GM20431 (cell line): Measurements from ENCODE around the gene TEX29.

Experiments
- in situ Hi-C: fragments of 300-500 bp; cut with MseI, MboI; formaldehyde crosslinking; loops from one replicate; pipeline ENCODE4 v1.15.0; 2020; ENCODE audit warnings: low sequenced_read_pairs; ENCODE audit not compliant: unreplicated experiment

TEX29 gene

DNA sequence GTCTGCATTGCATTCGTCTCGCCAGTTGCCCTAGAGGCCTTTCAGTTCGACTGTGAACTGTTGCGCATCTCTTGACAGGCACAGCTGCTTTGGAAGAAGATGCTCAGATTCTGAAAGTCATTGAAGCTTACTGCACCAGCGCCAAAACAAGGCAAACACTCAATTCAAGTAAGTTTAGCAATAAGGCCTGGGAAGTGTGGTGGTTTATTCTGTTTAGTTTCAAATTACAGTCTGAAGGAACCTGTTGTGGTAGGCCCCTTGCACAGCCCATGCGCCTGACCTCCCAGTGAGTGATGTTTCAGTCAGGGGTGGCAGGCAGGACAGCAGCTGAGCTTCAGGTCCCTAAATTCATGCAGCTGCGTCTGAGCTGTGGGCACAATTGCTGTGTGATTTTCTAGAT is 32.2 kb upstream of the TEX29 start:
- in situ Hi-C loops = no loop called here

DNA sequence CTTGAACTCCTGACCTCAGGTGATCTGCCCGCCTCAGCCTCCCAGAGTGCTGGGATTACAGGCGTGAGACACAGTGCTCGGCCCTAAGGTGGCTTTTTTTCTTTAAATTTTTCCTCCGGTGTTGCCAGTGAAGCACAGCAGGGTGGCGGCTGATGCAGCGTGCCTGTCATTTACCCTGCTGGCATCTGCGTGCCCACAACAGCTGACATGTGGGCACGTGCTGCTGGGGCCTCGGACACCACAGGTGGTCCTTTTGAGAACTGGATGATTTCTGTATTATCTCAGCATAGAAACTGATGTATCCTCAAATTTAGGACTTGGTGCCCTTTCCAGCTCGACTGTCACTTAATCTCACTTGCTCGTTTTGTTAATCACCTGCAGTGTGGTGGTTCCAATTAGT is 31.2 kb upstream of the TEX29 start:
- in situ Hi-C loops = no loop called here

DNA sequence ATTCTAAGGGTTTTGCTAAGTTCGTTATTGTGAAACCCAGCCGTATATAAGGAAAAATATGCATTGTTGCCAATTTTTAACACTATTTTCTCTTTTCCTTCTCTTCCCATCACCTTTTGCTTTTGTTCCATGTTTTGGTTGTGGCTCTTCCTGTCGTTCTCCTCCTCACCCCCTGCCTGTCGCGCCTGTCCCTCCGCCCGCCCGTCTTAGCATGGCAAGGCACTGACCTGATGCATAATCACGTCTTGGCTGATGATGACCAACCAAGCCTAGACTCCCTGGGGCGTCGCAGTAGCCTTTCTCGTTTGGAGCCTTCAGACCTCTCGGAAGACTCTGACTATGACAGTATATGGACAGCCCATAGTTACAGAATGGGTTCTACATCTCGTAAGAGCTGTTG is 28.5 kb upstream of the TEX29 start:
- in situ Hi-C loops = no loop called here

DNA sequence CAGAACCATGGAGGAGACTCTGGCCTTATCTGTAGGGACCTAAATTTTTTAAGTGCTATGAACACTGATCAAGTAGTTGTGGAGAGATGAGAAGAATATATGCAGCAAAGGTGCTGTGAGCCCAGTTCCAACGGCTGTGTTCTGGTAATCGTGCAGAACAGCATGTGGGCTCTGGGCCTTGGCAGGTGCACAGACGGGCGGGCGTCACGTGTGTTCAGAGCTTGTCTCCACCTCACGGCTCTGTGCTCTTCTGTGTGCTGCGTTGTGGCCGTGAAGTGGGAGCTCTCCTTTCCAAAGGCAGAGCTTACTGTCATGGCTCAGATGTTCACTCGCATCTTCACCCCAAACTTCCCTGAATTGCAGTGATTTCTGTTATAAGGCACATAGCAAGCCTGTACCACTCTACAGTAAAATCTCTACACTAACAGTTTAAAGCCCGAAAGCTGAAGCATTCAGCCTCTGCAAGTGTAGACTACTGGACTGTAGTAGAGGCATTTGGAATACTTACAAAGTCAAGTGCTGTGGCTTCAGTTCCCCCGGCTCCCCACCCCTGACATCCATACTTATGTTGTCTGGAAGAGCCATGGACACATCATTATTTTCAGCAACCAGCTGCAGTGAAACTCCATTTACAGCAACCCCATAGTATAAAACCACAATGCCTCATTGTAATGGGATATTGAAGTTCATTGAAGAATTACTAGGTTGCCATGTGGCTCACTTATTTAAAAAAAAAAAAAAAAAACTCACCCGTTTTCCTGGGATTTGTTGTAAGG is 27.5 kb upstream of the TEX29 start:
- in situ Hi-C loops = no loop called here

DNA sequence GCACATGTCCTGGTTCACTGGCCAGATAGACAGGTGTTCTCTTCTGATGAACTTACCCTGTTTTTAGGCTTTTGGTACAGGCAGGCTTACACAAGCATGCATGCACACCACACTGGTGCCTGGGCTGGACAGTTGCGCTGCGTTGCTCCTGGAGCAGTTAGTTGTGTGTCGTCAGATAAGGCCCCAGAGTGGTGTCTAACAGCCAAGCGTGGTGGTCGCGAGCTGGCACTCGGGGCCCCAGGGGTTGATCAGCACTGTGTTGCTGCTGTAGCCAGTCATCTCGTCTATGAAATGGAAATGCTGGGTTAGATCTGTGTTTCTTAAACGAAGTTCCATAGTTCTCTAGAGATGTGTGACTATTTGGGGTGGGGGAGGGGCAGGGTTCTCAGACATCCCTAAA is 24.6 kb upstream of the TEX29 start:
- in situ Hi-C loops = no loop called here

DNA sequence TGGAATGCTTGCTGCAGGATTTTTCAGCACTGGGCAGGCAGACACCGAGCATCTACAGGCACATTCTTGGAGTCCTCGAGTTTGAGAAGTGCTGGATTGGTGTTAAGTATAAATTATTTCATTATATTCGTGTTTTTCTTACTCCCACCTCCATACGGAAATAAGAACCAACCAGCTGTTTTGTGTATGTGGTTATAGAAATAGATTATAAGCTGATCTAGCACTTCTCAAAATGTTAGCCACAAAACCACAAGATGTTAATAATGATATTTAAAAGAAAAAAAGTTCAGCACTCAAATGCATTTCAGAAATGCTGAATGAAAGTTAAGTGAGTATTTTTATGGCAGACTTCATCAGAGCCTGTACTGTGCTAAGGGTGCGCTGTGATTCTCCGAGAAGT is 24.0 kb upstream of the TEX29 start:
- in situ Hi-C loops = no loop called here

DNA sequence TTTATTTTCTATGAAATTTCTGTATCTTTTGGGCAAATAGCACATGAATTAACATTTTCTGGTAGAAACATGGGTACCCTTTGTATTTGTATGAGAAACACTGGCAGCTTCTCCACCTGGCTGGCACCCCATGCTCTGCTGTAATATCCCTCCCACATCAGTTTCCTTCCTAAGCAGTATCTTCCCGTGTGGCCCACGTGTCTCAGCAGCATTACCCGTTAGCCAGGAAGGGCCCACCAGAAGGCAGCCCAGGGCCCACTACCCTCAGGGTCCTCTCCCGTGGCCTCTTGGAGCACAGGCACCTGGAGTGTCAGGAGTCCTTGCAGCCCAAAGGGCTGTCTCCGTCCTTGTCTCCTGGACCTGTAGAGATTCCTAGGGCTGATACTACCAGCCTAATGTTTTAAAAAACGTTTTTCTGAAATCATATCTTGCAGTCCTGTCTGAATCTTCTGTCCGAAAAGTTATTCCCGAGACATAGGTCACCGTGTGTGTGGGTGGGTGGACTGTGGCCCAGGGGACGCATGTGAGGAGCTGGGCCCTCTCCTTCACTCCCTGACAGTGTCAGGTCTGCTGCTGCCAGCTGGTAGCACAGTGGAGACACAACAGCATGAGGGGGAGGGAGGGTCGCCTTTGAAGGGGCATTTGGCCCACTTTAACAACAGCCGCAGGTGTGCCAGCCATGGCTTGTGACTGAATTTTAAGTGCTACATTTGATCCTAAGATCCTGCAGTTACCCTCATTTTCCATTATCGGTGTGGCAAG is 22.0 kb upstream of the TEX29 start:
- in situ Hi-C loops = no loop called here

DNA sequence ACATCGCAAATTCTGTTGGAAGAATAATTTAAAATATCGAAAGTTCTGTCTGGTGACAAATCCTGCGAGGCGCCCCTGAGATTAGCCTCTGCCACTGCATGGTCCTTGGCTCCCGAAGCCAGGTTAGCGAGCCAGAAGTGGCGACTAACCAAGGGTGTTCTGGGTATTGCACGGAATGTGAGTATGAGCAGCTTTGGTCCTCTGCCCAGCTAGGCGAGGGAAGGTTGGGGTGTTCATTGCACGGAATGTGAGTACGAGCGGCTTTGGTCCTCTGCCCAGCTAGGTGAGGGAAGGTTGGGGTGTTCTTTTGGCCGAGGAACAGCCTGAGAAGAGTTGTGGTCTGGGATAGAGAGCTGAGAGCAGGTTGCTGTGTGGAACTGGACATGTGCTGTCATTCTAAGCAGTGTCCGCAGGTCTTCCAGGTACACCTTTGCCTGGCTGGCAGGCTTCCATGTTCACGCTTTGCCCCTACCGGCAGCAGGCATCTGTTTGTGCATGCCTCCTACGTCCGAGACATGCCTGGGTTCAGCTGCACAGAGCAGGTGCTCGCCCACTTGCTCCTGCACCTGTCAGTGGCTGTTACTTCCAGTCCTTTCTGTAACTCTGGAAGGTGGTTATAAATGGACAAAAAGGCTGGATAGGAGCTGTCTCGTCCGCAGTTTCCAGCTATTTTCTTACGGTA is 18.3 kb upstream of the TEX29 start:
- in situ Hi-C loops = no loop called here

DNA sequence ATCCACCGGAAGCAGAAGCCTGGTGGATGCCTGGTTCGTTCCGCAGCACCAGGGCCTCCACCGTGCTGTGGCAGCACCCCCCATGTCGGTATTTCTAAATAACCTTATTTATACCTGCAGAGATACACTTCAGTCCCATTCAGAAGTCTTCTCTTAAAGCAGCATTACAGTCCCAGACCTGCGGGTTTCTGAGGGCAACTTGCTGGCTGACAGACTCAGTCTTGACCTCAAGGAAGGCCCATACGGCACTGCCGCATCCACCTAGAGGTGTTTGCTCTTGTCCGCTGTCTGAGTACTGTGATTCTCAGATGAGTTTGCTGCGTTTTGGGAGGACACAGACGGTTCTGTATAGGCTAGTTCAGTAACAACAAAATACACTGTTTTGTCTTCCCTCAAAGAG is 16.9 kb upstream of the TEX29 start:
- in situ Hi-C loops = no loop called here

DNA sequence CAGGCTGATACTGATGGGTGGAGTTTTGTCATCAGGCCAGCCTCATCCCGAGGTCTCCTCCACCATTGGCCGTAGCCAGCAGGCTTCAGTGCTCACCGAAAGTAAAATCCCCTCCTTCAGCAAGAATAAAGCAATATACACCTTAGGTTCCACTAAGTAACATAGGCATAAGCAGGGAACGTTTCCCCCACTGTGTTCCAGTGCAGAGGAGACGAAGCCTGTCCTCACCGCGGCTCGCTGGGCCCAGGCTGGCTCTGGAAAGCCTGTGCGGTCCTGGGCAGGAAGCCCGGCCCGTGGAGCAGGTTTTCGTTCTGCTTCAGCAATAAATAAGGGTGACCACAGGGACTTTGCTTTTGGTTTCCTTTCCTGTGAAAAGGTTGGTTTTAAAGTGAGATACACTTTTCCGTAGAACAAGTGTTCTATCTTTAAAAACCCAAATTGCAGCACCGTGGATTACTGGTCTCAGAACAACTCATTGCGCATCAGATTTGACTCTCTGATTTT is 16.3 kb upstream of the TEX29 start:
- in situ Hi-C loops = no loop called here

DNA sequence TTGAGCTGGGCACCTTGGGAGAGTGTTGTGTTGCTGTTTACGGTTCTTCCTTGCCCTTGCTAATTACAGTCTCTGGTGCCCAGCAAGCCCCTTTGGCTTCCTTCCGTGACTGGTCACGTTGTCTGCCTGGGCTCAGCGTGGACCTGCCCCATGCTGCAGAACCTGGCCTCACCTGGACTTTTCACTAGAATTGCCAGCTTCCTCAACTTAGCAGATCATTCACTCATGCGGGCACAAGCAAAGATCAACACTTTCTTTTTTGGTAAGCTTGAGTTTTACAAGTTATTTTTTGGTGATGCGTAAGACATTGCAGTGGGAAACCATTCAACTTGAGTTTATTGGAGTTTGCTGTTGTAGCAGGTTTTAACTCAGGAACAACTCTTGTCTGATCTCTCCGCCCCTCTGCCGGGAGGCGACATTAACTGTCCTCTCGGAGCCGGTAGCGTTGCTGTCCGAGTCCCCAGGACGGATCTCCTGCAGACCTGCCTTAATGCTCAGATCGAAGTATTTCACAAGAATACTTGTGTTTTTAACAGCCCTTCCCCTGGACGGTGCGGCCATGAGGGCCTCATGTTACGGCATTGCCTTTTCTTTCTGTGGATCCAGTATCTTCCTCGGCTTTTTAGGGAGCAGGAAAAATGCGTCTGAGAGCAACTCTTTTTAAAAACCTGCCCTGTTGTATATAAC is 15.7 kb upstream of the TEX29 start:
- in situ Hi-C loops = no loop called here

DNA sequence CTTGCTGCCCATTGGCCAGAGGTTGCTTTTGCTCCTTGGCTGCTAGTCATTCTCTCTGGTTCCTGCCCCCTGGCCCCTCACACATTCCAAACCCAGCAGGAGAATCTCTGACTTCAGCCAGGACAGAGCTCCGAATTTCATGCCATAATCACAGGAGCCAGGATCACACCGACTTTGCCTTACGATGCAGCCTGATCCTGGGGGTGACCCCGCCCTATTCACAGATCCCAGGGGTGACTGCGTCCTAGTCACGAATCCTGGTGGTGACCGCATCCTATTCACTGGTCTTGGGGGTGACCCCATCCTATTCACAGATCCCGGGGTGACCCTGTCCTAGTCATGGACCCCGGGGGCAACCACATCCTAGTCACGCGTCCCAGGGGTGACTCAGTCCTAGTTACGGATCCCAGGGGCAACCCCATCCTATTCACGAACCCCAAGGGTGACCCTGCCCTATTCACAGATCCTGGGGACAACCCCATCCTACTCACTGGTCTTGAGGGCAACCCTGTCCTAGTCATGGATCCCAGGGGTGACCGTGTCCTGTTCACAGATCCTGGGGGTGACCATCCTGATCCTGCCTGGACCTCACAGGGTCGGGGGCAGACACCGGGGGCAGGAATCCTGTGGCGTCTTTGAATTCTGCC is 7.4 kb upstream of the TEX29 start:
- in situ Hi-C loops = no loop called here

DNA sequence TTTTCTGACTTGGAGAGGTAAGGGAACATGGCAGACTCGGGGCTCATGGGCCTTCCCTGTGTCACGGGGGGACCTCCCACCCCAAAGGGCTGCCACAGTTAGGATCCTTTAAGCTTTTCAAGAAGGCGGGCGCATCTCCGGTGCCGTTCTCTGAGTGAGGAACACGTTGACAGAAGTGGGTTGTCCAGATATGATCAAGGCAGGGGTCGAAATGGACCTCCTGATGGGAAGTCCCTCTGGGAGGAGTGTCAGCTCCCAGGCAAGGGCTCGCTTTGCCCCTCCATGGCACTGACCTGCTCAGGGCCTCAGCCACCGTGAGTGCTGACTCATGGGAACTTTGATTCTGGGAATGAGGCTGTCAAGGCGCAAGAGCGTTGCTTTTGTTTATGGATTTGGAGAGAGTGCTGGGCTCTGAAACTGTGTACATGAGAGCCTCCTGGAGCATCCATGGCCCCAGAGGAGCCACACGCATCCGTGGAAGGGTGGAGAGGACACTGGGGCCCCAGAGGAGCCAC is 6.5 kb upstream of the TEX29 start:
- in situ Hi-C loops = no loop called here

DNA sequence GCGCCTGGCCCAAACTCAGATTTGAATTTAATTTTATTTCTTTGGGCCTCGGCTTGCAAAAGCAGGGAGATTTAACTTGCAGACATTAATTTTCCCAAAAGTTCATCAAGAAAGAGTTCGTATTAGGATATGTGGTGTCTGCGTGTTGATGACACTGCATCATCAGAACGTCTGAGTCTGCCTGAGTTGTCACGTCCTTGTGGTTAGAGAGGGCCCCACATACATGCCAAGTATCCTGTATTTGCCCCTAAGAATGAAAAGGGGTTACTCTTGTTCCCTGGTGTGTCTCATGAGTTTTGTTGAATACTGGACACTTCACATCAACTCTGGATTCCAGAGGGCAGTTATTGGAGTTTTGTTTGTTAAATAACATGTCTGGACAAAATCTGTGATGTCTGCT is 5.6 kb upstream of the TEX29 start:
- in situ Hi-C loops = no loop called here

DNA sequence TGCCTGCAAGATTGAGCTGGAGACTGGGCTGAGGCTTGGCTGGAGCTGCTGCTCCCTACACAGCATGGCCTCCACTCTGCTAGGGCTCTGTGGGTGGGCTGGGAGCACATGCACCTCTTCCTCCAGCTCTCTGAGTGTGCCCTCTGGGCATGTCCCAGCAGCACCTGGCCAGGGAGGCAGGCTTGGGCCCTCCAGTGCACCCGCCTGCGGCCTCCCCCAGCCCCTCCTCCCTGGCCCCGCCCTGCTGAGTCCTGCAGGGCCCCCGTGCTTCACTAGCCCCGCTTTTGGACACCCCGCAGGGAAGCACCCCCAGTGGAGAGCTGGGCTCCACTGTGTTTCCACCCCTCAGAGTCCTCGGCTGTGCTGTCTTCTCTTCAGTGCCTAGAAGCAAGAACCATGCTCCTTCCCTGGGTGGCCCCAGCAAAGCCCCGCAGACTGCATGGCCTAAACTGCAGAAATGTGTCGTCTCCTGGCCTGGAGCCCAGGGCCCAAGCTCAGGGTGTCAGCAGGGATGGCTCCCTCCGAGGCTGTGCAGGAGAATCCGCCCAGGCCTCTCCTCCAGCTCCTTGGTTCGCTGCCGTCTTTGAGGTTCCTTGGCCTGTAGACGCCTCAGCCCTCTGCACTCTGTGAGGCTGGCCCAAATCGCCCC is 5.0 kb upstream of the TEX29 start:
- in situ Hi-C loops = no loop called here

DNA sequence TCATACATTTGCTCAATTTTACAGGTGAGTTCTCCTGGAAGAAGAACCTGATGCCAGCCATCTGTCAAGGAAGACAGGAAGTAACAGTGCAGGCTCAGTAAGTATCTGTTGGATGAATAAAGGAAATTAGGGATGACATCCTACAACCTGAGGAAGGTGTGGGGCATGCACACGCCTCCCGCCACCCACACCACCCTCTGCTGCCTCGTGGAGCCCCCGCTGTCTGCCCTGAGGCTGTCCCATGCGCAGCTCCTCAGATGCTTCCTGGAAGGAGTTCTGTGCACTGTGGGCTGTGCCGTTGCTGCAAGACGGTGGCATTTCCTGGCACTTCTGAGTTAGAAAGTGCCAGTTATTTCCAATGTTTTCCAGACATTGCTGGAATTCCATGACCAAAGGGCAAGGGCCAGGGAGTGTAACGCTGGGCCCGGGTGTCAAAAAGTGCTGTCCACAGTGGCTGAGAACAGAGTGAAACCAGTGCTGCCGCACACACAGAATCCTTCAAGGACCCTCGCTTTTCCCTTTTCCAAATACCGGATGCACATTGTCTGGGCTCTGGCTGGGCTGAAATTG is 4.2 kb upstream of the TEX29 start:
- in situ Hi-C loops = no loop called here

DNA sequence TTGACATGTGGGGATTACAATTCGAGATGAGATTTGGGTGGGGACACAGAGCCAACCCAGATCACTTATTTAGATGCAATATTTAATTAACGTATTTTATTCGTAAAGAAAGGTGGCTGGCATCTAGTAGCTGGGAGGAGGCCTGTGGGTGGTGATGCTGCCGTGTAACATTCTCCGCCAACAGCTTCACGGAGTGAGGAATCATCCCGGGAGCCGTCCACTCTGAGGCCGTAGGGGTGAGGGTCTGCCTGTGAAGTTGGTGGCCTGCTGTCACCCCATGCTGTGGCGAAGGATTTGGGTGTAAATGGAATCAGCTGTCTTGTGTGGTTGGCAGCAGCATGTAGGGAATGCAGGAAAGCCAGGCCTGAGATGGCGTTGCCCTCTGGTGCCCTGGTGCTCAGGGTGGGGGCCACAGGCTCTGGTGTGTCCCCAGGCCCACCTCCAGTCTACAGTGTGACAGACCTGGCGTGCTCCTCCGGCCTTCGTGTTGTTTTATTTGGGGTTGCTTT is 3.3 kb upstream of the TEX29 start:
- in situ Hi-C loops = no loop called here

DNA sequence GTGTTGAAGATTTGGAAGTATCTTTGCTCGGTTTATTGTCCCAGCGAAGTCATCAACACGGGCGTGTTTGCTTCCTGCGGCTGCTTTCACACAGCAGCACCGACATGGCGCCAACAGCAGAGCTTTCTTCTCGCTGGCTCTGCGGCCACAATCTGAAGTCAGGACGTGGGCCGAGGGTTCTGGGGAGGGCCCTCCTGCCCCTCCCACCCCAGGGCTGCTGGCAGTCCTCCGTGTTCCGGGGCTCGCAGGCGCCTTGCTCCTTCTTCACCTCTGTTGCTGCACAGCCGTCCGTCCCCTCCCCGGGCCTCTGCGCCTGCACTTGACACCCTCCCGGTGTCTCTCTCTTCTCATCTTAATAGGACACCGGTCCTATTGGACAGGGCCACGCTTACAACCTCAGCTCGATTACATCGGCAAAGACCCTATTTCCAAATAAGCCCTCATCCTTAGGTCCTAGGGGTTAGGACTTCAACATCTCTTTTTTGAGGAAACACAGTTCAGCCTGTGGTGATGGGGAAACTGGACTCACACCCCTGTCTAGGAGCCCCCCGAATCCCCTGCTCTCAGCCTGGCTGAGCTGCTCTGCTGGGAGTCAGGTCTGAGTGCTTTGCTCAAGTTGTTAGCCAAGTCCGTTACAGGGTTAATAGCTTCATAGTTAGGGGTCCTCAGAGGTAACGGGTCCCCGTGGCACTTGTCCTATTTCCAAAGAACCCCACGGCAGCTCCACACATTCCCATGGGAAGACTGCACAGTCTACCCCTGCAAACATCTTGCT is 2.7 kb upstream of the TEX29 start:
- in situ Hi-C loops = no loop called here
